Putamen (tissue), 1 donor: ENCODE results near the gene NPAS3.

ENCODE experiments used
- DNase-seq: peaks from one replicate; pipeline ENCODE4 v3.0.0-alpha.2; 2016; ENCODE audit warnings: low spot score

The NPAS3 gene

GRCh38 chr14:32938719-32939253 lies at the start of gene NPAS3:
TSS of gene NPAS3 (plus strand) at chr14:32938879.
- no peak for DNase-seq

GRCh38 chr14:32896979-32897697 lies 41.5 kb upstream of the NPAS3 start:
- peak; percentile 35 for DNase-seq

GRCh38 chr14:32897698-32898064 lies 41.0 kb upstream of the NPAS3 start:
- peak; percentile 19 for DNase-seq

- DNase-seq = no peak
Observed at GRCh38 chr14:32898876-32899275, 39.8 kb upstream of the NPAS3 start.

GRCh38 chr14:32900547-32900946 lies 38.1 kb upstream of the NPAS3 start:
- no peak for DNase-seq

GRCh38 chr14:32905013-32905412 lies 33.7 kb upstream of the NPAS3 start:
- DNase-seq = no peak

GRCh38 chr14:32906672-32907071 lies 32.0 kb upstream of the NPAS3 start:
- no peak for DNase-seq

- no peak for DNase-seq
Observed at GRCh38 chr14:32908196-32909084, 30.2 kb upstream of the NPAS3 start.

GRCh38 chr14:32913725-32914124 lies 25.0 kb upstream of the NPAS3 start:
- peak; percentile 28 for DNase-seq

- DNase-seq = no peak
Observed at GRCh38 chr14:32914391-32914790, 24.3 kb upstream of the NPAS3 start.

- DNase-seq = no peak
Observed at GRCh38 chr14:32920696-32921276, 17.9 kb upstream of the NPAS3 start.

- DNase-seq = no peak
Observed at GRCh38 chr14:32925439-32925838, 13.2 kb upstream of the NPAS3 start.

GRCh38 chr14:32932302-32932913 lies 6.3 kb upstream of the NPAS3 start:
- no peak for DNase-seq

GRCh38 chr14:32932914-32933628 lies 5.6 kb upstream of the NPAS3 start:
- DNase-seq = no peak

GRCh38 chr14:32933629-32934072 lies 5.0 kb upstream of the NPAS3 start:
- no peak for DNase-seq

GRCh38 chr14:32934073-32934880 lies 4.4 kb upstream of the NPAS3 start:
- DNase-seq = peak; percentile 77

- DNase-seq = no peak
Observed at GRCh38 chr14:32934881-32935633, 3.6 kb upstream of the NPAS3 start.

GRCh38 chr14:32939254-32940065 lies 781 bp downstream of the NPAS3 start:
- DNase-seq = peak; percentile 85

GRCh38 chr14:32940066-32940651 lies 1.5 kb downstream of the NPAS3 start:
- DNase-seq = no peak
